GM23338 (cell line): ENCODE data around the gene FLT3.

Experiments used
- CREB1 ChIP-seq: fragments of 250-450 bp; sonication (Bioruptor Pico); IDR thresholded peaks from 2 replicates; pipeline ENCODE4 v1.5.0; 2020; ENCODE audit warnings: low read depth, mild to moderate bottlenecking, moderate library complexity
- CTCF ChIP-seq, 2 experiments: fragments of 200-600 bp in 1 of 2; sonication (generic) in 1 of 2; conservative IDR thresholded peaks; 2 replicates each; pipeline versions ENCODE4 v1.5.1 to v1.6.1; 2016 to 2017; ENCODE audit warnings: antibody characterized with exemption in 2 of 2, low read depth in 2 of 2, mild to moderate bottlenecking in 2 of 2, moderate library complexity in 1 of 2
- ETS1 ChIP-seq: IDR thresholded peaks from 2 replicates; pipeline ENCODE4 v1.6.1; 2016; ENCODE audit warnings: antibody characterized with exemption
- EZH2 ChIP-seq: fragments of 200-600 bp; sonication (generic); IDR thresholded peaks from one replicate; pipeline ENCODE4 v1.8.0; 2017; ENCODE audit warnings: antibody characterized with exemption, mild to moderate bottlenecking, low read depth; ENCODE audit not compliant: unreplicated experiment
- EZH2phosphoT487 ChIP-seq: fragments of 200-600 bp; sonication (generic); IDR thresholded peaks from one replicate; pipeline ENCODE4 v1.8.1; 2018; ENCODE audit warnings: antibody characterized with exemption; ENCODE audit not compliant: unreplicated experiment
- POLR2AphosphoS5 ChIP-seq: IDR thresholded peaks from 2 replicates; pipeline ENCODE4 v1.6.1; 2016; ENCODE audit warnings: antibody characterized with exemption, low read depth
- ZNF462 ChIP-seq: fragments of 250-450 bp; sonication (Bioruptor Pico); IDR thresholded peaks from 2 replicates; pipeline ENCODE4 v1.5.0; 2020; ENCODE audit warnings: mild to moderate bottlenecking, moderate library complexity

- TF ChIP-seq CTCF (conservative IDR thresholded peaks at IDR 0.05; ENCODE audit: low read depth in 2 of 2) (no peak), EZH2phosphoT487 (no peak), EZH2 (peak; percentile 75), ETS1 (no peak), CREB1 (CRISPR knock-in tag) (no peak), ZNF462 (no peak), POLR2AphosphoS5 (no peak)
These were observed 132.6 kb downstream of the FLT3 start for GRCh38 chr13:27967736-27968315.
